PC-9 (cell line): ENCODE data around the gene TIA1.

Experiments used
- EZH2 ChIP-seq: fragments of 200-600 bp; sonication (generic); IDR thresholded peaks from 2 replicates; pipeline ENCODE4 v1.8.0; 2017; ENCODE audit warnings: antibody characterized with exemption, low read depth
- TF ChIP-seq, protein P1 (sequence below): fragments of 200-600 bp; sonication (generic); conservative IDR thresholded peaks from 2 replicates; pipeline ENCODE4 v1.6.1; 2017; ENCODE audit warnings: mixed run types, antibody characterized with exemption, mild to moderate bottlenecking, moderate library complexity

DNA sequence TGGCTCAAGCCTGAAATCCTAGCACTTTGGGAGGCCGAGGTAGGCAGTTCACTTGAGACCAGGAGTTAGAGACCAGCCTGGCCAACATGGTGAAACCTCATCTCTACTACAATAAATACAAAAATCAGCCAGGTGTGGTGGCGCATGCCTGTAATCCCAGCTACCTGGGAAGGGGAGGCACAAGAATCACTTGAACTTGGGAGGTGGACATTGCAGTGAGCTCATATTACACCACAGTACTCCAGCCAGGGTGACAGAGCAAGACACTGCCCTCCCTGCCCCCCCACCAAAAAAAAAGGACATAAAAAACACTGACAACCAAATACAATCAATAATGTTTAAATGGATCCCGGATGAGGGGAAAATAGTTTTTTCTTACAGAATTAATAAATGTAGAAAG, 7.8 kb downstream of the TIA1 start:
- TF ChIP-seq EZH2: no peak
- TF ChIP-seq, protein P1, sequence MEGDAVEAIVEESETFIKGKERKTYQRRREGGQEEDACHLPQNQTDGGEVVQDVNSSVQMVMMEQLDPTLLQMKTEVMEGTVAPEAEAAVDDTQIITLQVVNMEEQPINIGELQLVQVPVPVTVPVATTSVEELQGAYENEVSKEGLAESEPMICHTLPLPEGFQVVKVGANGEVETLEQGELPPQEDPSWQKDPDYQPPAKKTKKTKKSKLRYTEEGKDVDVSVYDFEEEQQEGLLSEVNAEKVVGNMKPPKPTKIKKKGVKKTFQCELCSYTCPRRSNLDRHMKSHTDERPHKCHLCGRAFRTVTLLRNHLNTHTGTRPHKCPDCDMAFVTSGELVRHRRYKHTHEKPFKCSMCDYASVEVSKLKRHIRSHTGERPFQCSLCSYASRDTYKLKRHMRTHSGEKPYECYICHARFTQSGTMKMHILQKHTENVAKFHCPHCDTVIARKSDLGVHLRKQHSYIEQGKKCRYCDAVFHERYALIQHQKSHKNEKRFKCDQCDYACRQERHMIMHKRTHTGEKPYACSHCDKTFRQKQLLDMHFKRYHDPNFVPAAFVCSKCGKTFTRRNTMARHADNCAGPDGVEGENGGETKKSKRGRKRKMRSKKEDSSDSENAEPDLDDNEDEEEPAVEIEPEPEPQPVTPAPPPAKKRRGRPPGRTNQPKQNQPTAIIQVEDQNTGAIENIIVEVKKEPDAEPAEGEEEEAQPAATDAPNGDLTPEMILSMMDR: no peak
